HepG2 (cell line): ENCODE data around the gene PAIP2. TPM values are rescaled to one million over a fixed set of nuclear protein-coding genes. Genes with fewer than 3 reads are reported as not detected.
A peak's percentile ranks its signal among the peaks of the same experiment; 100 is the strongest.

Experiments used
- AHR ChIP-seq: IDR thresholded peaks from 2 replicates; pipeline ENCODE4 v1.6.1; 2018; ENCODE audit warnings: missing genetic modification reagents, missing compliant biosample characterization
- BRCA1 ChIP-seq: sonication (generic); formaldehyde crosslinking; IDR thresholded peaks from 2 replicates; pipeline ENCODE4 v1.4.0; 2020; ENCODE audit warnings: missing genetic modification reagents
- CC2D1A ChIP-seq: sonication (generic); formaldehyde crosslinking; IDR thresholded peaks from 2 replicates; pipeline ENCODE4 v1.8.1; 2023; ENCODE audit warnings: mild to moderate bottlenecking, missing genetic modification reagents
- DPF2 ChIP-seq: sonication (generic); formaldehyde crosslinking; IDR thresholded peaks from 2 replicates; pipeline ENCODE4 v1.4.0; 2020; ENCODE audit warnings: mild to moderate bottlenecking, low read depth, missing genetic modification reagents, borderline replicate concordance
- HMGA1 ChIP-seq: sonication (generic); formaldehyde crosslinking; conservative IDR thresholded peaks from 2 replicates; pipeline ENCODE4 v1.4.0; 2020; ENCODE audit warnings: missing genetic modification reagents
- HOXA9 ChIP-seq: sonication (generic); formaldehyde crosslinking; IDR thresholded peaks from 2 replicates; pipeline ENCODE4 v1.8.1; 2022; ENCODE audit warnings: missing genetic modification reagents, mild to moderate bottlenecking, moderate library complexity, borderline replicate concordance
- IRF1 ChIP-seq: sonication (generic); formaldehyde crosslinking; IDR thresholded peaks from 2 replicates; pipeline ENCODE4 v1.4.0; 2020; ENCODE audit warnings: low read depth, mild to moderate bottlenecking, missing genetic modification reagents
- KDM4B ChIP-seq: sonication (generic); formaldehyde crosslinking; IDR thresholded peaks from 2 replicates; pipeline ENCODE4 v1.4.0; 2020; ENCODE audit warnings: missing genetic modification reagents
- NFAT5 ChIP-seq: sonication (generic); formaldehyde crosslinking; IDR thresholded peaks from 2 replicates; pipeline ENCODE4 v1.4.0; 2020; ENCODE audit warnings: missing genetic modification reagents
- PITX1 ChIP-seq: sonication (generic); formaldehyde crosslinking; IDR thresholded peaks from 2 replicates; pipeline ENCODE4 v1.5.1; 2020; ENCODE audit warnings: mild to moderate bottlenecking, missing genetic modification reagents
- SIN3A ChIP-seq: IDR thresholded peaks from 2 replicates; pipeline ENCODE4 v1.6.1; 2011; ENCODE audit warnings: low read depth, mild to moderate bottlenecking, control low read depth, low read length, borderline replicate concordance
- SMAD3 ChIP-seq: sonication (generic); formaldehyde crosslinking; IDR thresholded peaks from 2 replicates; pipeline ENCODE4 v1.4.0; 2020; ENCODE audit warnings: missing genetic modification reagents
- SOX13 ChIP-seq, 3 experiments: fragments of 450-650 bp in 1 of 3; sonication (generic) in 1 of 3; formaldehyde crosslinking in 1 of 3; IDR thresholded peaks in 2 of 3; conservative IDR thresholded peaks in 1 of 3; 2 replicates each; pipeline versions ENCODE4 v1.5.0 to v1.6.1; 2016 to 2020; ENCODE audit warnings: antibody characterized with exemption in 1 of 3, mild to moderate bottlenecking in 1 of 3, missing compliant biosample characterization in 1 of 3, missing genetic modification reagents in 1 of 3, moderate library complexity in 1 of 3
- ZBTB46 ChIP-seq: sonication (generic); formaldehyde crosslinking; IDR thresholded peaks from 2 replicates; pipeline ENCODE4 v1.4.0; 2020; ENCODE audit warnings: mild to moderate bottlenecking, missing genetic modification reagents, borderline replicate concordance
- ZNF343 ChIP-seq: sonication (generic); formaldehyde crosslinking; IDR thresholded peaks from 2 replicates; pipeline ENCODE4 v1.4.0; 2020; ENCODE audit warnings: mild to moderate bottlenecking, missing genetic modification reagents
- ZNF720 ChIP-seq: sonication (generic); formaldehyde crosslinking; IDR thresholded peaks from 2 replicates; pipeline ENCODE4 v1.4.0; 2020; ENCODE audit warnings: missing genetic modification reagents
- polyA plus RNA-seq, 8 experiments: library from polyadenylated mRNA; depleted of rRNA in 3 of 8; stranded (reverse) in 7 of 8; unstranded in 1 of 8; fragments of >200 nt; fragmentation: Illumina TruSeq in 4 of 8; extraction: Trizol in 4 of 8; gene quantifications; 2 replicates each; pipeline versions ENCODE4 v1.2.1 to v1.2.3, GENCODE V29; 2011 to 2016; ENCODE audit warnings: low read depth in 4 of 8, missing spikeins in 1 of 8, mixed read lengths in 1 of 8; ENCODE audit not compliant: insufficient read depth in 1 of 8
- total RNA-seq, 5 experiments: library from RNA; depleted of rRNA; stranded (reverse); fragments of >200 nt; fragmentation: Illumina TruSeq; extraction: Trizol; gene quantifications; 2 replicates each; pipeline ENCODE4 v1.2.3, GENCODE V29; 2016; ENCODE audit warnings: low read depth in 1 of 5
- TF ChIP-seq, protein P1 (sequence below): sonication (generic); formaldehyde crosslinking; IDR thresholded peaks from 2 replicates; pipeline ENCODE4 v1.8.1; 2022; ENCODE audit warnings: low read depth, mild to moderate bottlenecking, missing genetic modification reagents

Gene PAIP2
- total and polyA plus RNA-seq, 2 of the 13 experiments (the other 11 are each of a cell fraction or from before 2014, with no cell fraction given) = 61.5 to 76.3 TPM

DNA sequence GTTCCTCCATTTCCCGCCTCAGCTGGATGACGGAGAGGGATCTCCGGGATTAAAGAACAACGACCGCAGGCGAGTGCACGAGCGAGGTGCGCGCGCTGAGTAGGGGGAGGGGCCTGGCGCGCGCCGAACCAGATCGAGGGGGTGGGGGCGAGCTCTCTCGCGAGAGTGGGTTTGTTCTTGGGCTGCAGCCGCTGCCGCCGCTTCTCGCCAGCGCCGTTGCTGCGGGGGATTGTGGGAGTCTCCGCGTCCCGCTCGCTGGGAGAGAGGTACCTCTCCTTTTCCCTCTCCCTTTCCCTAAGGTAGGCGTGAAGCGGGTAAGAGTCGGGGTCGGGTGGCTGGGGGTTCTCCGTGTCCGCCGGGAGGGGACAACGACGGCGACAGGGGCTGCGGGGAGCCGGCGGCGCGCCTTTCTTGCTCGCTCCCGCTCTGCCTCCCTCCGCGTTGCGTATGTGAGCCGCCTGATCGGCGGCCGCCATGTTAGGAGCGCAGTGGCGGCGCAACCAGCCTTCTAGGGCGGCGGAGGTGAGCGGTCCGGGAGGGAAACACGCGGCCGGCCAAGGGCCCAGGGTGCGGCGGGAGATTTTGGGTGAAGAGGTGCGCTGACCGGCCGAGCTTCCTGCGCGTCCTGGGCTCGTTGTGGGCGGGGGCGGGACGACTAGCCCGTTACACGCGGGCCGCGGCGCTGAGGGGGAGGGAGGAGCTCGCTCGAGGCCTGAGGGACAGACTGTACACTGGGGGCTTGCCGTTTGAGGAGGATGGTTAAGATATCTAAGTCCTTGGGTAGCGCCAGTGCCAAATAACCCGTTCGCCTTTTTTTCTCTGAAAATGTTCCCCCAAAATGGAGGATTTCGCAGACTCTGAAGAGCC is 47.9 kb upstream of the PAIP2 start, which contains the start of gene MATR3 (continued):
- TF ChIP-seq, protein P1, sequence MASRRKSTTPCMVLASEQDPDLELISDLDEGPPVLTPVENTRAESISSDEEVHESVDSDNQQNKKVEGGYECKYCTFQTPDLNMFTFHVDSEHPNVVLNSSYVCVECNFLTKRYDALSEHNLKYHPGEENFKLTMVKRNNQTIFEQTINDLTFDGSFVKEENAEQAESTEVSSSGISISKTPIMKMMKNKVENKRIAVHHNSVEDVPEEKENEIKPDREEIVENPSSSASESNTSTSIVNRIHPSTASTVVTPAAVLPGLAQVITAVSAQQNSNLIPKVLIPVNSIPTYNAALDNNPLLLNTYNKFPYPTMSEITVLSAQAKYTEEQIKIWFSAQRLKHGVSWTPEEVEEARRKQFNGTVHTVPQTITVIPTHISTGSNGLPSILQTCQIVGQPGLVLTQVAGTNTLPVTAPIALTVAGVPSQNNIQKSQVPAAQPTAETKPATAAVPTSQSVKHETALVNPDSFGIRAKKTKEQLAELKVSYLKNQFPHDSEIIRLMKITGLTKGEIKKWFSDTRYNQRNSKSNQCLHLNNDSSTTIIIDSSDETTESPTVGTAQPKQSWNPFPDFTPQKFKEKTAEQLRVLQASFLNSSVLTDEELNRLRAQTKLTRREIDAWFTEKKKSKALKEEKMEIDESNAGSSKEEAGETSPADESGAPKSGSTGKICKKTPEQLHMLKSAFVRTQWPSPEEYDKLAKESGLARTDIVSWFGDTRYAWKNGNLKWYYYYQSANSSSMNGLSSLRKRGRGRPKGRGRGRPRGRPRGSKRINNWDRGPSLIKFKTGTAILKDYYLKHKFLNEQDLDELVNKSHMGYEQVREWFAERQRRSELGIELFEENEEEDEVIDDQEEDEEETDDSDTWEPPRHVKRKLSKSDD (CRISPR knock-in tag) = peak; percentile 70; the same call in 1 of the 2 replicates
- TF ChIP-seq NFAT5 (no peak), IRF1 (0 out of 2 replicates have a peak, but pooled peaks have one; percentile 62), CC2D1A (no peak), BRCA1 (CRISPR knock-in tag) (0 out of 2 replicates have a peak, but pooled peaks have one; percentile 27), HMGA1 (no peak), SOX13 (IDR thresholded peaks at IDR 0.05) (no peak), SOX13 (CRISPR knock-in tag; conservative IDR thresholded peaks at IDR 0.05 in 1 of 2, IDR thresholded peaks at IDR 0.05 in 1 of 2) (peak in 1 of 2 experiments; percentile 51; a peak in 1 of 4 replicates), SMAD3 (CRISPR knock-in tag) (0 out of 2 replicates have a peak, but pooled peaks have one; percentile 59), ZNF720 (CRISPR knock-in tag) (no peak), AHR (CRISPR knock-in tag) (peak; percentile 46; the same call in 1 of the 2 replicates), KDM4B (CRISPR knock-in tag) (peak; percentile 45; the same call in 1 of the 2 replicates), PITX1 (CRISPR knock-in tag) (peak; percentile 89), ZNF343 (CRISPR knock-in tag) (peak; percentile 82; the same call in 1 of the 2 replicates), DPF2 (CRISPR knock-in tag) (no peak), ZBTB46 (CRISPR knock-in tag) (peak; percentile 95), HOXA9 (peak; percentile 47; the same call in 1 of the 2 replicates), SIN3A (peak; percentile 64; the same call in 1 of the 2 replicates)
